ENCODE measurements around the gene TFPT. TPM values are rescaled to one million over a fixed set of nuclear protein-coding genes. Genes with fewer than 3 reads are reported as not detected.

The TFPT gene
- total RNA-seq, 1 donor from 2014 or later, result 29.4 TPM

DNA sequence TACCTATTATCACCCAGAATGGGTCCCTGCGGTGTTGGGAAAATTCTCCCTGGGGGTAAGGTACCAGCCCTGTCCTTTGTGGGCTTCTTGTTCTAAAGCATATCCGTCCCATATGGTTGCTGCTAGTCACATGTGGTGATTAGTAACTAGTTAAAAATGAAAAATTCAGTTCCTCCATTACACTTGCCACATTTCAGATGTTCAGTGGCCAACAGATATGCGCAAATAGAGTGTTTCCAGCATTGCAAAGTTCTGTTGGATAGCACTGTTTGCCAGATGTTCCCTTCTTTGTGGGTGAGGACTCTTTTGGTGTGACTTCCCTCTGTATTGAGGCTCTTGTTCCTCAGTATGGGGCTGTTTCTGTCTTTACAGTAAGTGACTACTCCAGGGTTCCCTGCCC lies 25.9 kb upstream of the TFPT start:
- peaks cover 25% of the 10 kb centered on the region for H3K4me1 Mint-ChIP-seq (ENCODE audit: unreplicated experiment)
- H3K4me3 Mint-ChIP-seq (ENCODE audit: unreplicated experiment), result no peak overlapping the region
- H3K36me3 Mint-ChIP-seq (ENCODE audit: unreplicated experiment), result peaks cover 24% of the 10 kb centered on the region
- TF ChIP-seq CTCF (IDR thresholded peaks at IDR 0.05), result no peak
- H3K27me3 Mint-ChIP-seq (ENCODE audit: unreplicated experiment), result no peaks in the 10 kb centered on the region
- no peak overlapping the region for H3K27ac Mint-ChIP-seq (ENCODE audit: unreplicated experiment)
- H3K9me3 Mint-ChIP-seq (ENCODE audit: unreplicated experiment), result no peaks in the 10 kb centered on the region
- DNase-seq (ENCODE audit: extremely low spot score, unreplicated experiment), result no peak

DNA sequence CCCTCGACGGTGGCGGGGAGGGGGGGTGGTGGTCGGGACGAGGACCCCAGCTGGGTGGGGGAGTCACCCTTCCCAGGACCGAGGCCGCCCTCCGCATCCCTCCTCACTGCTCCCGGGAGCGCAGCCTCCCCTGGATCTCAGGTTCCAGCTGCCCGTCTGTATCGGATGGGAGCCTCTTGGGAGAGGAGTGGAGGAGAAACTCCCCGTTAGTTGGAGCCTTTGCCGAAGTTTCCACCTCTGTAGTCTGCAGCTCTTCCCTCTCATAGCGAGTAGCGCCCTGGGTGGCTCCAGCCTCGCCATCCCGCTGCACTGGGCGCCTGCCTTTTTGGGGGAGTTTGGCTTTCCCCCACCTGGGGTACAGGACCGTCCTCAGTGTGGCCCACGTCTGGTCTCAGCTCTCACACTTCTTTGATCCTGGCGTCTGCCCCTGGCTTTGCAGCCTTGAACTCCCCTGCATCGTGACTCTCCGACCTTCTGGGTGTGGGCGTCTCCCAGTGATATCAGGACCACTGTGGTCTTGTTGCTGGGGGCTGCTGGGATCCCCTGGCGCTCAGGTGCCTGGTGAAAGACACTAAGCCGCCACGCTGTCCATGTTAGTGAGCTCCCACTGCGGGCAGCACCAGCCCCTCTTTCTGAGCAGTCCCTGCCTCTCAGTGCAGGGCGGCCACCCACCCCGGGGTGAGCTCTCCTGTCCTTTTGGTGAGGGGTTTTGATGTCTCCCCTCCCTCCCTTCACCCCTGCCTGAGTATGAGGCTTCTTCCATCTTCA lies 23.2 kb upstream of the TFPT start:
- Mint-ChIP-seq H3K9me3 (ENCODE audit: unreplicated experiment) (no peaks in the 10 kb centered on the region), H3K4me1 (ENCODE audit: unreplicated experiment) (peaks cover 32% of the 10 kb centered on the region), H3K36me3 (ENCODE audit: unreplicated experiment) (peaks cover 5% of the 10 kb centered on the region), H3K27me3 (ENCODE audit: unreplicated experiment) (peaks cover 5% of the 10 kb centered on the region), H3K4me3 (ENCODE audit: unreplicated experiment) (peak overlapping the region; percentile 84), H3K27ac (ENCODE audit: unreplicated experiment) (peak overlapping the region; percentile 84)
- TF ChIP-seq CTCF (IDR thresholded peaks at IDR 0.05), result no peak
- no peak for DNase-seq (ENCODE audit: extremely low spot score, unreplicated experiment)

- H3K4me1 Mint-ChIP-seq (ENCODE audit: unreplicated experiment), result peaks cover 32% of the 10 kb centered on the region
- peak within 1 kb of the TSS; percentile 88 for H3K27ac Mint-ChIP-seq (ENCODE audit: unreplicated experiment)
- no peaks in the 10 kb centered on the region for H3K9me3 Mint-ChIP-seq (ENCODE audit: unreplicated experiment)
- peak; percentile 30 for TF ChIP-seq CTCF (IDR thresholded peaks at IDR 0.05)
- no peaks in the 10 kb centered on the region for H3K36me3 Mint-ChIP-seq (ENCODE audit: unreplicated experiment)
- H3K27me3 Mint-ChIP-seq (ENCODE audit: unreplicated experiment), result peaks cover 5% of the 10 kb centered on the region
- no peak for DNase-seq (ENCODE audit: extremely low spot score, unreplicated experiment)
- H3K4me3 Mint-ChIP-seq (ENCODE audit: unreplicated experiment), result peak within 1 kb of the TSS; percentile 84
Observed at GRCh38 chr19:54137699-54138488, 22.4 kb upstream of the TFPT start, which contains the start of gene CNOT3. Gene CNOT3, plus strand, starts transcription at chr19:54137762. Its CDS starts 5,217 bp downstream, at chr19:54142979.

DNA sequence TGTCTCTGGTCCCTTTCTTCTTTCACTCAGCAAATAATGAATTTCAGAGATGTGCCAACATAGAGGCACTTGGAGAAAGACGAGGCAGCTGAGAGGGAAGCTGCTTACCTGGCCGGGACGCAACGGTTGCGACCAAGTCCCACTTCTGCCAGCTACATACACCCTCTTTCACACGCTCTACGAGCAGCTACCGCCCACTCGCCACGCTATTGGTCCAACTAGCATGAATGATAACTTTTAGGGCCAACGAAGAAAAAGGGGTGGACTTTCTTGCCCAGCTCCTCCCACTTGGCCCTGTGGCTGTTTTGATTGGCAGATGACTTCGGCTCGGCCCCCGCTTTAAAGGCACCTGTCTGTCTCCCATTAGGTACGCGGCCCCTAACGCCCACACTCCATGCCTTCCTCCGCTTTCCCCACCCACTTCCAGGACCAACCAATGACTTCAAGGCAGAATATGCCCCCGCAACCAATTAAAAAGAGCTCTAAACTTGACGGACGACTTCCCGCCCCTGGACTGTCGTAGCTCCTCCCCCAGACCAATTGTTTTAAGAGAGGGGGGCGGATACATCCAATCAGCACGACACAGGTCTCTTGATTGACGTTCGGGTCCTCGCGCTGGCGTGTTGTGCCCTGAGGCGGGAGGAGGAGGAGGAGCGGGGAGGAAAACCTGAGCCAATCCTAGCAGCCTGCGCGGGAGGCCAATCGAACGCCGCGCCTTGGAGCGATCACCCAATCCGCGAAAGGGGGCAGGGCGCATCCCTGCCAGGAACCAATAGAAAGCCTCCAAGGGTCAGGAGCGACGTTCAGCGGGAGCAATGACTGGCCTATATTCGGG lies 21.6 kb upstream of the TFPT start:
- no peak for TF ChIP-seq CTCF (IDR thresholded peaks at IDR 0.05)
- Mint-ChIP-seq H3K4me3 (ENCODE audit: unreplicated experiment) (peak overlapping the region; percentile 84), H3K36me3 (ENCODE audit: unreplicated experiment) (no peaks in the 10 kb centered on the region), H3K4me1 (ENCODE audit: unreplicated experiment) (peaks cover 32% of the 10 kb centered on the region), H3K27ac (ENCODE audit: unreplicated experiment) (peak overlapping the region; percentile 88), H3K9me3 (ENCODE audit: unreplicated experiment) (no peaks in the 10 kb centered on the region), H3K27me3 (ENCODE audit: unreplicated experiment) (peaks cover 5% of the 10 kb centered on the region)
- DNase-seq (ENCODE audit: extremely low spot score, unreplicated experiment), result peak; percentile 100

Data from osteocyte (in vitro differentiated cells).